HG03139 (cell line): ENCODE results near the gene TMEM74B.

ENCODE experiments used
- ATAC-seq: cut with Tn5 transposase; IDR thresholded peaks from one replicate; pipeline ENCODE4 v1.9.1; 2021; ENCODE audit not compliant: unreplicated experiment

Gene TMEM74B

GRCh38 chr20:1205802-1206201 lies 21.0 kb upstream of the TMEM74B start:
- ATAC-seq: no peak

- ATAC-seq: no peak
Measured at GRCh38 chr20:1204576-1204975, 19.8 kb upstream of the TMEM74B start.

- ATAC-seq: no peak
Measured at GRCh38 chr20:1204113-1204512, 19.3 kb upstream of the TMEM74B start.

- no peak for ATAC-seq
Measured at GRCh38 chr20:1203630-1204029, 18.8 kb upstream of the TMEM74B start.

- no peak for ATAC-seq
Measured at GRCh38 chr20:1202762-1203504, 18.2 kb upstream of the TMEM74B start, which contains the start of gene C20orf202. Gene C20orf202, plus strand, starts transcription at chr20:1203454. Its CDS starts 132 bp downstream, at chr20:1203586.

- no peak for ATAC-seq
Measured at GRCh38 chr20:1199964-1200363, 15.2 kb upstream of the TMEM74B start.

GRCh38 chr20:1199212-1199873 lies 14.6 kb upstream of the TMEM74B start:
- ATAC-seq: no peak

- no peak for ATAC-seq
Measured at GRCh38 chr20:1198751-1199150, 14.0 kb upstream of the TMEM74B start.

- ATAC-seq: no peak
Measured at GRCh38 chr20:1197801-1198200, 13.0 kb upstream of the TMEM74B start.

GRCh38 chr20:1196634-1197033 lies 11.9 kb upstream of the TMEM74B start:
- ATAC-seq: no peak

GRCh38 chr20:1195226-1195625 lies 10.4 kb upstream of the TMEM74B start:
- ATAC-seq: no peak

- no peak for ATAC-seq
Measured at GRCh38 chr20:1191299-1191698, 6.5 kb upstream of the TMEM74B start.

- no peak for ATAC-seq
Measured at GRCh38 chr20:1190847-1191246, 6.1 kb upstream of the TMEM74B start.

GRCh38 chr20:1189827-1190226 lies 5.0 kb upstream of the TMEM74B start:
- no peak for ATAC-seq

GRCh38 chr20:1188347-1188746 lies 3.6 kb upstream of the TMEM74B start:
- no peak for ATAC-seq

GRCh38 chr20:1187605-1188171 lies 2.9 kb upstream of the TMEM74B start:
- ATAC-seq: no peak

- ATAC-seq: no peak
Measured at GRCh38 chr20:1186367-1186991, 1.7 kb upstream of the TMEM74B start.

- no peak for ATAC-seq
Measured at GRCh38 chr20:1185790-1186334, 1.1 kb upstream of the TMEM74B start.

GRCh38 chr20:1185316-1185741 lies 548 bp upstream of the TMEM74B start:
- ATAC-seq: no peak

- no peak for ATAC-seq
Measured at GRCh38 chr20:1184260-1184637, 532 bp downstream of the TMEM74B start.

- ATAC-seq: no peak
Measured at GRCh38 chr20:1183153-1183552, 1.6 kb downstream of the TMEM74B start.
